ENCODE measurements around the gene CACNA2D2. TPM values are rescaled to one million over a fixed set of nuclear protein-coding genes. Genes with fewer than 3 reads are reported as not detected.

CACNA2D2 gene
- total and polyA plus RNA-seq, 2 of the 13 experiments (the other 11 are each of a cell fraction or from before 2014, with no cell fraction given) = not detected

GRCh38 chr3:50321336-50322114, 181.9 kb downstream of the CACNA2D2 start (continued):
- TF ChIP-seq, protein P1, sequence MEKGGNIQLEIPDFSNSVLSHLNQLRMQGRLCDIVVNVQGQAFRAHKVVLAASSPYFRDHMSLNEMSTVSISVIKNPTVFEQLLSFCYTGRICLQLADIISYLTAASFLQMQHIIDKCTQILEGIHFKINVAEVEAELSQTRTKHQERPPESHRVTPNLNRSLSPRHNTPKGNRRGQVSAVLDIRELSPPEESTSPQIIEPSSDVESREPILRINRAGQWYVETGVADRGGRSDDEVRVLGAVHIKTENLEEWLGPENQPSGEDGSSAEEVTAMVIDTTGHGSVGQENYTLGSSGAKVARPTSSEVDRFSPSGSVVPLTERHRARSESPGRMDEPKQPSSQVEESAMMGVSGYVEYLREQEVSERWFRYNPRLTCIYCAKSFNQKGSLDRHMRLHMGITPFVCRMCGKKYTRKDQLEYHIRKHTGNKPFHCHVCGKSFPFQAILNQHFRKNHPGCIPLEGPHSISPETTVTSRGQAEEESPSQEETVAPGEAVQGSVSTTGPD (CRISPR knock-in tag; IDR thresholded peaks at IDR 0.05) = no peak
- TF ChIP-seq ZNF24 (IDR thresholded peaks at IDR 0.05) (no peak), EP300 (IDR thresholded peaks at IDR 0.05; ENCODE audit: low read depth in 2 of 2, low read length in 2 of 2) (peak in 1 of 2 experiments; percentile 64; a peak in 1 of 4 replicates), EP300 (CRISPR knock-in tag; IDR thresholded peaks at IDR 0.05; ENCODE audit: borderline replicate concordance) (no peak), SATB2 (CRISPR knock-in tag; IDR thresholded peaks at IDR 0.05) (no peak), SRY (CRISPR knock-in tag; IDR thresholded peaks at IDR 0.05) (no peak; the same call in 1 of the 2 replicates), NFE2 (CRISPR knock-in tag; IDR thresholded peaks at IDR 0.05) (no peak), ISL2 (CRISPR knock-in tag; IDR thresholded peaks at IDR 0.05) (peak; percentile 62; the same call in 1 of the 2 replicates), ZNF430 (CRISPR knock-in tag; IDR thresholded peaks at IDR 0.05) (peak; percentile 61; the same call in 1 of the 2 replicates), ZNF660 (CRISPR knock-in tag; IDR thresholded peaks at IDR 0.05; ENCODE audit: borderline replicate concordance, low read depth) (no peak), ZNF337 (CRISPR knock-in tag; IDR thresholded peaks at IDR 0.05; ENCODE audit: borderline replicate concordance, low read depth) (no peak; the same call in 1 of the 2 replicates), HES4 (CRISPR knock-in tag; IDR thresholded peaks at IDR 0.05; ENCODE audit: borderline replicate concordance) (0 out of 2 replicates have a peak, but pooled peaks have one; percentile 44), ZNF570 (CRISPR knock-in tag; IDR thresholded peaks at IDR 0.05; ENCODE audit: borderline replicate concordance) (no peak), PAF1 (CRISPR knock-in tag; IDR thresholded peaks at IDR 0.05) (no peak), ZNF260 (CRISPR knock-in tag; IDR thresholded peaks at IDR 0.05; ENCODE audit: borderline replicate concordance, low read depth) (no peak), ZNF329 (CRISPR knock-in tag; IDR thresholded peaks at IDR 0.05; ENCODE audit: low read depth) (no peak), ZBTB26 (CRISPR knock-in tag; IDR thresholded peaks at IDR 0.05; ENCODE audit: borderline replicate concordance) (peak; percentile 13; the same call in 1 of the 2 replicates), ZIK1 (CRISPR knock-in tag; IDR thresholded peaks at IDR 0.05; ENCODE audit: borderline replicate concordance, low read depth) (no peak), NFATC3 (CRISPR knock-in tag; IDR thresholded peaks at IDR 0.05) (no peak), ATF5 (CRISPR knock-in tag; IDR thresholded peaks at IDR 0.05; ENCODE audit: low read depth) (no peak), ZNF30 (CRISPR knock-in tag; IDR thresholded peaks at IDR 0.05) (no peak), ETV5 (CRISPR knock-in tag; IDR thresholded peaks at IDR 0.05; ENCODE audit: borderline replicate concordance) (0 out of 2 replicates have a peak, but pooled peaks have one; percentile 11)
- TF ChIP-seq, protein P2, sequence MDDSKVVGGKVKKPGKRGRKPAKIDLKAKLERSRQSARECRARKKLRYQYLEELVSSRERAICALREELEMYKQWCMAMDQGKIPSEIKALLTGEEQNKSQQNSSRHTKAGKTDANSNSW (CRISPR knock-in tag; IDR thresholded peaks at IDR 0.05; ENCODE audit: borderline replicate concordance) = no peak; the same call in 1 of the 2 replicates
- TF ChIP-seq, protein P3, sequence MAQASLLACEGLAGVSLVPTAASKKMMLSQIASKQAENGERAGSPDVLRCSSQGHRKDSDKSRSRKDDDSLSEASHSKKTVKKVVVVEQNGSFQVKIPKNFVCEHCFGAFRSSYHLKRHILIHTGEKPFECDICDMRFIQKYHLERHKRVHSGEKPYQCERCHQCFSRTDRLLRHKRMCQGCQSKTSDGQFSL (CRISPR knock-in tag; IDR thresholded peaks at IDR 0.05) = peak; percentile 97

All from HepG2 (cell line).